ENCODE results near the gene NUPR1. TPM values are rescaled to one million over a fixed set of nuclear protein-coding genes. Genes with fewer than 3 reads are reported as not detected.

NUPR1 gene
- total RNA-seq, 2 experiments from 2014 or later = not detected

DNA sequence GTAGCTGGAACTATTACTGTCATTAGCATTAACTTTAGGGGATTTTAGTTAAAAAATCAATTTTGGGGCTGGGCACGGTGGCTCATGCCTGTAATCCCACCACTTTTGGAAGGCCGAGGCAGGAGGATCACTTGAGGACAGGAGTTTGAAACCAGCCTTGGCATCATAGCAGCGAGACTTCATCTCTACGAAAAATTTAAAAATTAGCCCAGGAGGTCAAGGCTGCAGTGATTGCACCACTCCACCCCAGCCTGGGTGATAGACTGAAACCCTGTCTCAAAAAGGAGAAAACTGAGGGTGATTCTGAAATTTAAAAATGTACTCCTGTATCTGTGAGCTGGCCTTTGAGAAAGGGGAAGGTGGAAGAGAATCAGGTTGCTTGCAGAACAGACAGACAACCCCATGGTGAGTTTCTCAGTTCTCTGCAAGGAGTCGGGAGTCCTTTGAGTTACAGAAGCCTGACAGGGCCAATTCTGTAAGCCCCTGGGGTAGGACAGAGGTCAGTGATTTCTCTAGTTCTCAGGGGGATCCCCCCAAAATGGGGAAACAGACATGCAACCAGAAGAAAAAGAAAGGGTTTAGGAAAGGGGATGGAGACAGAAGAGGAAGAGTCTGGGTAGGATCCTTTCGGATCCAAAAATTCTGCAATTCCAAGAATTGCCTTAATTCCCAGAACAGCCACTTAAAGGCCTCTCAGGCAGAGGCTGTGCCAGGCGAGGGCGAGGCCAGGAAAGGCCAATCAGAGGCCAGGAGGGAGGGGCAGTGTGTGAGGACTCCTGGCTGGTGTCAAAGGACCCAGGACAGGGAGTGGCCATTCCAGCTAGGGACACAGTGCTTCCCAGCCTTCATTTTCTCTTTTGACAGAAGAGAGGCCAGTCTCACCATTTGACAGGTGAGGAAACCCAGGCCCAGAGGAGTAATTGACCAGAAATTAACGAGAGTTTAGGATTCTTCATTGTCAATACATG, 6.7 kb downstream of the NUPR1 start:
- no peaks in the 10 kb centered on the region for H3K36me3 ChIP-seq (ENCODE audit: insufficient read depth, low read length)
- ATAC-seq (ENCODE audit: poor library complexity) = no peak
- intact Hi-C loops (cut with DNase I, micrococcal nuclease) = loop anchor here in 1 of 2 experiments (2.0 to 5.0 kb wide), 2 partner anchors 19 to 35 kb away; no protein-coding TSS in a partner anchor
- Mint-ChIP-seq H3K27ac (peak overlapping the region; percentile 33), H3K36me3 (ENCODE audit: low read depth) (no peaks in the 10 kb centered on the region), H3K9me3 (peaks cover 2% of the 10 kb centered on the region), H3K4me3 (peak overlapping the region; percentile 45), H3K27me3 (no peaks in the 10 kb centered on the region), H3K4me1 (ENCODE audit: low read depth) (peaks cover 42% of the 10 kb centered on the region)
- ChIA-PET POLR2A (interaction anchor here (4.0 kb wide), 1 partner anchor 39 kb away, joined by 69 read pairs; the partner anchor contains the start of genes APOBR and CLN3), CTCF (interaction anchor here (0.6 kb wide), 1 partner anchor 16 kb away, joined by 3 read pairs; no protein-coding TSS in a partner anchor)
- no peaks in the 10 kb centered on the region for H3K9me3 ChIP-seq (ENCODE audit: control insufficient read depth in 1 of 2, insufficient read depth in 1 of 2, low read length in 2 of 2)
- H3K27ac ChIP-seq (ENCODE audit: low read depth in 1 of 2, low read length in 2 of 2) = no peak overlapping the region
- H3K4me3 ChIP-seq (ENCODE audit: low read length) = no peak overlapping the region
- no peaks in the 10 kb centered on the region for H3K27me3 ChIP-seq (ENCODE audit: control insufficient read depth in 1 of 2, insufficient read depth in 2 of 2, low read length in 2 of 2)
- TF ChIP-seq, protein P1, sequence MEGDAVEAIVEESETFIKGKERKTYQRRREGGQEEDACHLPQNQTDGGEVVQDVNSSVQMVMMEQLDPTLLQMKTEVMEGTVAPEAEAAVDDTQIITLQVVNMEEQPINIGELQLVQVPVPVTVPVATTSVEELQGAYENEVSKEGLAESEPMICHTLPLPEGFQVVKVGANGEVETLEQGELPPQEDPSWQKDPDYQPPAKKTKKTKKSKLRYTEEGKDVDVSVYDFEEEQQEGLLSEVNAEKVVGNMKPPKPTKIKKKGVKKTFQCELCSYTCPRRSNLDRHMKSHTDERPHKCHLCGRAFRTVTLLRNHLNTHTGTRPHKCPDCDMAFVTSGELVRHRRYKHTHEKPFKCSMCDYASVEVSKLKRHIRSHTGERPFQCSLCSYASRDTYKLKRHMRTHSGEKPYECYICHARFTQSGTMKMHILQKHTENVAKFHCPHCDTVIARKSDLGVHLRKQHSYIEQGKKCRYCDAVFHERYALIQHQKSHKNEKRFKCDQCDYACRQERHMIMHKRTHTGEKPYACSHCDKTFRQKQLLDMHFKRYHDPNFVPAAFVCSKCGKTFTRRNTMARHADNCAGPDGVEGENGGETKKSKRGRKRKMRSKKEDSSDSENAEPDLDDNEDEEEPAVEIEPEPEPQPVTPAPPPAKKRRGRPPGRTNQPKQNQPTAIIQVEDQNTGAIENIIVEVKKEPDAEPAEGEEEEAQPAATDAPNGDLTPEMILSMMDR (IDR thresholded peaks at IDR 0.05) = no peak
- DNase-seq = no peak
- H3K4me1 ChIP-seq (ENCODE audit: insufficient read depth, low read length) = peaks cover 35% of the 10 kb centered on the region

DNA sequence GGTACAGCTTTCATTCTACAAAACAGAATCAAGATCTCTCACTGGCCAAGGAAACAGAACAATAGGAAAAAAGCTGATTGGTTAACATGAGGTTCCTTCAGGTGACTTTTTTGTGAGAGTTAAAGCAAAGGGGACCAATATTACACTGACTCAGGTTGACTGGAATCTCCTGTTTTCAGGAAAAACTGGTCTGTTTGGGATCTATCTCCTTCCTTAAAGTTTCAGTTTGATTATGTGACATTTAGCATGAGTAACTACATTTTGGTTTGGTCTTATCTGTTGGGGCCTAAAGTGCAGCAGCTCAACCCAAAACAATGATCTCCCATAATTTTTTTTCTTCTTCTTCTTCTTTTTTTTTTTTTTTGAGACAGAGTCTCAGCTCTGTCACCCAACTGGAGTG, 9.7 kb downstream of the NUPR1 start:
- ATAC-seq (ENCODE audit: poor library complexity) = no peak
- TF ChIP-seq, protein P1 (IDR thresholded peaks at IDR 0.05) = no peak
- intact Hi-C loops (cut with DNase I, micrococcal nuclease) = loop anchor here in 1 of 2 experiments (10.0 kb wide), 1 partner anchor 54 kb away; the partner anchor contains the start of gene NPIPB7
- H3K9me3 Mint-ChIP-seq = no peaks in the 10 kb centered on the region
- H3K4me1 ChIP-seq (ENCODE audit: insufficient read depth, low read length) = peaks cover 18% of the 10 kb centered on the region
- peaks cover 28% of the 10 kb centered on the region for H3K4me1 Mint-ChIP-seq (ENCODE audit: low read depth)
- H3K27ac ChIP-seq (ENCODE audit: low read depth in 1 of 2, low read length in 2 of 2) = no peak overlapping the region
- no peak overlapping the region for H3K4me3 Mint-ChIP-seq
- CTCF ChIA-PET = no interaction called here
- H3K36me3 Mint-ChIP-seq (ENCODE audit: low read depth) = no peaks in the 10 kb centered on the region
- POLR2A ChIA-PET = no interaction called here
- H3K27me3 Mint-ChIP-seq = no peaks in the 10 kb centered on the region
- H3K27ac Mint-ChIP-seq = no peak overlapping the region
- H3K27me3 ChIP-seq (ENCODE audit: control insufficient read depth in 1 of 2, insufficient read depth in 2 of 2, low read length in 2 of 2) = no peaks in the 10 kb centered on the region
- no peak for DNase-seq
- H3K36me3 ChIP-seq (ENCODE audit: insufficient read depth, low read length) = no peaks in the 10 kb centered on the region
- no peaks in the 10 kb centered on the region for H3K9me3 ChIP-seq (ENCODE audit: control insufficient read depth in 1 of 2, insufficient read depth in 1 of 2, low read length in 2 of 2)
- no peak overlapping the region for H3K4me3 ChIP-seq (ENCODE audit: low read length)

- Mint-ChIP-seq H3K27me3 (no peaks in the 10 kb centered on the region), H3K36me3 (ENCODE audit: low read depth) (no peaks in the 10 kb centered on the region), H3K27ac (no peak overlapping the region), H3K4me1 (ENCODE audit: low read depth) (peaks cover 21% of the 10 kb centered on the region), H3K9me3 (no peaks in the 10 kb centered on the region), H3K4me3 (no peak overlapping the region)
- Histone ChIP-seq H3K4me3 (ENCODE audit: low read length) (no peak overlapping the region), H3K27ac (ENCODE audit: low read depth in 1 of 2, low read length in 2 of 2) (no peak overlapping the region), H3K4me1 (ENCODE audit: insufficient read depth, low read length) (peaks cover 12% of the 10 kb centered on the region), H3K36me3 (ENCODE audit: insufficient read depth, low read length) (no peaks in the 10 kb centered on the region), H3K9me3 (ENCODE audit: control insufficient read depth in 1 of 2, insufficient read depth in 1 of 2, low read length in 2 of 2) (no peaks in the 10 kb centered on the region), H3K27me3 (ENCODE audit: control insufficient read depth in 1 of 2, insufficient read depth in 2 of 2, low read length in 2 of 2) (no peaks in the 10 kb centered on the region)
- ATAC-seq (ENCODE audit: poor library complexity) = no peak
- ChIA-PET CTCF (no interaction called here), POLR2A (no interaction called here)
- no peak for DNase-seq
- intact Hi-C loops (cut with DNase I, micrococcal nuclease) = loop anchor here in 1 of 2 experiments (10.0 kb wide), 1 partner anchor 54 kb away; the partner anchor contains the start of gene NPIPB7
- TF ChIP-seq, protein P1 (IDR thresholded peaks at IDR 0.05) = no peak
Observed at GRCh38 chr16:28528463-28528867, 10.3 kb downstream of the NUPR1 start.

All from CD4-positive, alpha-beta T cell (primary cell).